GM19438 (cell line): ENCODE data around the gene ARHGEF17.
"Not testable (repeated sequence)": the region's sequence is repeated elsewhere in the genome, so short reads cannot be mapped to it uniquely, and the experiment has no call there.

ENCODE experiments used
- ATAC-seq: cut with Tn5 transposase; IDR thresholded peaks from one replicate; pipeline ENCODE4 v1.9.1; 2021; ENCODE audit warnings: low read depth; ENCODE audit not compliant: unreplicated experiment

ARHGEF17 gene

DNA sequence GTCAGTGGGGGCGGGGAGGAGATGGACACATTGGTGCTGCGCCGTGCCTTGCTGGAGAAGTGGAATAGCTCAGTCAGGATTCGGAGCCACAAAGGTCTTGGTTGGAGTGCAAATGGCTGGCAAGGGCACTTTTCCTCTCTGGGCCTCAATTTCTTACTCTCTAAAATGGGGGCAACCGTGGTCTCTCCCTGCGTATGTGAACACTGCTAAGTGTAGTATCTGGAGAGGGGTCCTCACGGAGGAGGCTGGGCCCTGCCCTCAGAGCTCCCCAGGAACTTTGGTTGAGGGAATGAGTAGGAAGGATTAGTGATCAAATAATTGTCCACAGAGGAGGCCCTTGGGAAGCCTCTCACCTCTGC, 35.4 kb upstream of the ARHGEF17 start:
- ATAC-seq = no peak

DNA sequence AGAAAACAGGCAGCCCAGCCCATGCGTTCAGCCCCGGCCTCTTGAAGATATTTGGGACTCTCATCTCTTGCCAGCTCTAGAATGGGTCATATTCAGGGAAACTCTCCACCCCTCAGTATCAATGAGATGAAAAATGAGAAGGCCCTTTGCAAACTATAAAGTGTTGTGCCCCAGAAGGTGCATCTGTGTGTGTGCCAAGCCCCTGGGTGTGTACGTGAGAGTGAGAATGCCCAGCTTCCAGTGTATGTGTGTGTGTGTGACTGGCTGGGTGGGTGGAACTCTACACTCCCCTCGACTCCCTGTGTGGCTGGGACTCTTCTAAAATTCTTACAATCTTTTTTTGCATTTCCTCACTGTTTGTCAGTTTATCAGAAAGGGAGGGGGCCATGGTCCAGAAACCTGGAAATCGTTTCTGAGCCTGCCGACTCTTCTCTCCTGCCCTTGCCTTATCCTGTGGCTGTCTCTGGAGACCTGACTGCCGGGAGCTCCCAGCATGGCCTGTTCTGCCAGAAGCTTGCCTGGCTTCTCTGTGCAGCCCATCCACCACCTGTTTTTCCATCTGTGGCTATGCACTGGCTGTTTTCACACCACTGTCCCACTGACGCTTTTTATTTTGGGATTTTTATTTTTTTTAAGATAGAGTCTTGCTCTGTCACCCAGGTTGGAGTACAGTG, 34.7 kb upstream of the ARHGEF17 start:
- ATAC-seq = no peak

DNA sequence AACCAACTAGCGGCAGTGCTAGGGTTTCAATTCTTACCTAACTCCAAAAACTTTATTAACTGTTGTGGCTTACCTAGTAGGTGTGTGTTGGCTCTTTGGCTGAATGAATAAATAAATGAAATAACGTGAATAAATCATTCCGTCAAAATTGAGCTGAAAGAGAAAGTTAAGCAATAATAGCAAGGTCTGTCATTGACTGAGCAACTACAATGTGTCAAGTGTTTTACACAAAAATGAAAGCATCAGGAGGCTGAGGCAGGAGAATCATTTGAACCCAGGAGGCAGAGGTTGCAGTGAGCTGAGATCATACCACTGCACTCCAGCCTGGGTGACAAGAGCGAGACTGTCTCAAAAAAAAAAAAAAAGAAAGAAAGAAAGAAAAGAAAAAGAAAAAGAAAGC, 33.9 kb upstream of the ARHGEF17 start:
- not testable (repeated sequence) for ATAC-seq

DNA sequence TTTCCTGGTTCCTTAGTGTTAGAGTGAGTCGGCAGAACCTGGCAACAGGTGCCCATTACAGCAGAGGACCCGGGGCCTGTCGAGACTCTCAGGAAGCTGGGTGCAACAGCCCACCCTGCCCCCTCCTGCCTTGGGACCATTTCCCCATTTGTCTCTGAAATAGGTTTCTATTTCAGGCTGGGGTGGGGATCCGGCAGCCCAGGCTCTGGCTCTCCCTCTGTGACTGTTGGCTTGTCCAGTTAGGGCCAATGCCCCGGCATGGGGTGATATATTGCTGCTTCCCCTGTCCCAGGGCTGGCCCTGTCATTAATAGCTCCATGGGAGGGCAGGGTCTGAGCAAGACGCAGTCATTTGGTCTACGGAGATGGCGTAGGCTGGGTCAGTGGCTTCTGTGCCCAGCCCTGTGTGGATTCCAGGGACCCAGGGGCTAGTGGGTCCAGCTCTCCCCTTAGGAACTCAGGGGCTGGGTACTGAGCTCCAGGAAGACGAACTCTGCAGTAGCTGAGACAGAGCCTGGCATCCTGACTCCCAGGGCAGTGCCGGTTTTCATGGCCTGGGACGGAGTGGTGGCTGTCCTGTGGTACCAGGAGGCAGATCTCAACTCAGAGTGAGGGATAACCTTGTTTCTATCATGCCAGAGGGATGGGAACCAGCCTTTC, 33.2 kb upstream of the ARHGEF17 start:
- no peak for ATAC-seq

DNA sequence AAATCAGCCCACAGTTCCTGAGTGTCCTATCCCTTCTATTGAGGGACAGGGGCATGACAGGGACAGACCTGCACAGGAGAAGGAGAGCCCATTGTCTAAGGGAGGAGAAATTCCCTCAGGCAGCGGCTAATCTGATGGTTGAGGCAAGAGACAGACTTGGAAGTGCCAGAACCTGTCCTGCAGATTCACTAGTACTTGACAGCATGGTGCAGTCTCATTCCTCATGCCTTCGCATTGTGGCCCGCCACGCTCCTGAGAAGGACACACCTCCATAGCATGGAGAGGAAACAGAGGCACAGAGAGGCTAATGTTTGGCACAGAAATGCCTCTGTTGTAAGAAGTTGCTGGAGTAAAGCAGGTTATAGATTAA, 32.7 kb upstream of the ARHGEF17 start:
- ATAC-seq = no peak

DNA sequence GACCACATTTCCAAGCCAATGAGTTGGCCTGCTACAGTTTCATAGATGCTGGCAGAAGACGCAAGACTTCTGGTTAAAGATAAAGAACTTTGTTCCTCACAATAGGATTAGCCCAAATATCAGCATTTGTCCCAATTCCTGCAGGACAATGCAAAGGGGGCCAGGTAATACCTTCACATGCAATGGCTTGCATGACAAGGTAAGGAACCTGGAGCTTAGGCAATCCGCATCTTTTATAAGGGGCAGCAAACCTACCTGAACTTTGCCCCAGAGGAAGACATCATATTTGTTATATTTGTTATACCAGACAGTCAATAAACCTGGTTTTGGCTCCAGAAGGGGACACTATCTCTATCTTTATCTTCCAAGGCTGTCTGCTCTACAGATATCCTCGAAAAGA, 30.6 kb upstream of the ARHGEF17 start:
- ATAC-seq = no peak

DNA sequence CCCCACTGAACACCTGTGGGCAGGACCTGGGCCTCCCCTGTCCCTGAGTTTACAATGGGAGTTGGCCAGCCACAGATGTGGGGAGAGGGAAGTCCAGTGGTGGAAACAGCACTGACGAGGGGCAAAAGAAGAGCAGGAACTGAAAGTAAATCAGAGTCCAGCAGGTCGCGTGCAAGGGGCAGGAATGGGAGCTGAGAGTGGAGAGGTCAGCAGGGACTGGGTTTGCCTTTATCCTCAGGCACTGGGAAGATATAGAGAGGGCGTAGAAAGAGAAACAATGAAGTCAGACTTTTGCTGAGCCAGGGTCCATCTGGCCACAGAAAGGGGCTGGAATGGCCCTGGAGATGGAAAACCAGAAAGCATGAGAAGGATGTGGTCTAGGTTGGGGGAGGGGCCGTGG, 27.4 kb upstream of the ARHGEF17 start:
- no peak for ATAC-seq

DNA sequence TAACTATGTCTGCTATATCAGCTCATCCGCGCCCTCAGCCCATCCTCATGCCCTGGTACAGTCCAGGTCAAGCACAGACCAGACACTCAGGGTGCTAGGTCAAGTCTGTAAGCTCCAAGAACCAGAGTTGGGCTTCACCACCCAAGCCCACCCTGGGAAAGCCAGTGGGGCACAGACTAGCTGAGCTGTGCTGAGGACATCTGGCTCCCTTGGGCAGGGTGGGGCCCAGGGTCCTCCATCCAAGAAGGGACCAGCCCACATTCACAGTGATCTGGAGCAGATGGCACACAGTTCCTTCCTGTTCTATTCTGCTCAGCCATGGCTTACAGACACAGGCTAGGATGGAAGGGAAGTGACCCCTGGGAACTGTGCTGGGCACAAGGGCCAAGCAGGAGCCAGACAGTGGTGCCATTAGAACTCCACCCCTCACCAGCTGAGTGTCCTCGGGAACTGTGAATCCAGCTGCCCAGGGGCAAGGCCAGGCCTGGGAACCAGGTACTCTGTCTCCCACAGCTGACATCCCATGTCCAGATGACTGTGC, 26.8 kb upstream of the ARHGEF17 start:
- ATAC-seq = no peak

DNA sequence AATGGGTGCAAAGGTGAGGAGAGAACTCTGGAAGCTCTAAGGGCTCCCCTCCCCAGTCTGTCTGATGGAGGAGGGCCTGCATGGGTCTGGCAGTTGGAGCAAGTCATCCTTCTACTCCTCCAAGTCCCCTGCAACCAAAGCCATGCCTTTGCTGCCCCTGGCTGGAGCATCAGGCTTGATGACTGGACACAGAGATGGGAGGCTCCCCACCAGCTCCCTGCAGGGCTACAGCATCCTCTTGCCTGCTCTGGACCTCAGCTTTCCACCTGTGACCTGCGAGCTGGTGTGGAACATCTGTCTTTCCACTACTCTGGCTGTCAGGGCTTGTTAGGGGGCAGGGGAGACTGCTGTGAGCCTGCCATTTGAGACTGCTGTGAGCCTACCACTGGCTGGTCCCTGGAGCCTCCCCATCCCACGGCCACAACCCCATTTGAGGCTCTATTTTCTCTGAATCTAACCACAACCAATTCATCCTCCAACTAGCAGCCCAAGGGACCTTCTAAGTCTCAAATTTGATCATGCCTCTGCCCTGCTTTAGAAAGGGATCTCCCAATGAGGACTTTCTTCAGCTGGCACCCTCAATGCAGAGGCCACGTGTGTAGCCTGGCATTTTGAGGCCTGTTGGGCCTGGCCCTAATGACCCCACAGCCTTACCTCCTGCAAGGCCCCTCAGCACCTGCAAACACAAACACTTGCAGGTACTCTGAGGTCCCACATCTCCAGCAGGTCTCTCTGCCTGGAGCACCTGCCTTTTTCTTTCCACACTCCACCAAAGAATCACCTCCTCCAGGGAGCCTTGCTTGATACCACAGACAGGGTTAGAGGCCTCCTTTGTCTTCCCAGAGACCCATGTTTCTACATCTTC, 26.0 kb upstream of the ARHGEF17 start:
- no peak for ATAC-seq

DNA sequence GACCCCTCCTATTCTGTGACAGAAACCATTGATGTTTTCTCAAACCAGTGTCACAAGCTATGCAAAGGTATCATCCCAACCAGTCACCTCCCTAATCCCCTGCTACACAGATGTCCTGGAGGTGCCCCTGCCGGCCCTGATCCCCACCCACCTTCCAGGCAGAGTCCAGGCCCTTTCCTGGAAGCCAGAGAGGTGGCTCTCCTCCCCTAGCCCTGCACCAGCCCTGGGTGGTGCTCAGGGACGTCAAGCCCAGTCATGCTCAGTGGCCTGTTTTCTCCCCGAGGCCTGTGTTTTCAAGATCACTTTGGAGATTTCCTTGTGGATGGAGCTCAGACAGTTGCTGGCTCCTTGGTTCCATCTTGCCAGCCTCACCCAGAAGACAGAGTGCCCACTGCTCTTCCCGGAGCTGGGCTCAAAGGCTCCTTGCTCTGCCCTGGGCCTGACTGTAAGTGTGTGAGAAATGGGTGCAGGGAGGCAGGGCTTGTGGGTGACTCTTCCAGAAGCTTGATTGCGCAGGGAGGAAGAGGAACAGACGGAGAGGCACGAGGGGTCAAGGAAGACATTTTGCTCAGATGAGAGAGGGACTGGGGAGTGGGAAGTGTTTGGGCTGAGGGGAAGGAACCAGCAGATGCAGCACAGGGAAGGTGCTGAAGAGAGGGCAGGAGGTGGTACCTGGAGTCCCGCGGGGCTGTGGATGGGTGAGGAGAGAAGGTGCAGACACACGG, 24.6 kb upstream of the ARHGEF17 start:
- ATAC-seq = no peak

DNA sequence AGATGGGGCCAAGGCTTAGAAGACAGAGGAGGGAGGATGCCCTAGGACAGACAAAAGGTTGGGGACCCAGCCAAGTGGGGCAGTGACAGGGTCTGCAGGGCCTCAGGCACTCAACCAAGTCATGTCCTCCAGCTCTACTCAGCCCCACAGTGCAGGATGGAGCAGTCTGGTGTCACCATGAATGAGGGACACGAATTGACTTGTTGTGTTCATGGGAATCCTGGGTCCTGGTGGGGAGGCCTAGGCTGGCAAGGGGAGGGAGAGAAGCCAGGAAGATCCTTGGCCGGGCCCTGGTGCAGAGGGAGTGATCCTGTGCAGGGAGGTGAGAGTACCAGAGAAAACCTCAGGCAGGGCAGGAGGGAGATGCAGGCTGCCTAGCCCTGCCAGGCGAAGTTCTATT, 24.0 kb upstream of the ARHGEF17 start:
- ATAC-seq = no peak

DNA sequence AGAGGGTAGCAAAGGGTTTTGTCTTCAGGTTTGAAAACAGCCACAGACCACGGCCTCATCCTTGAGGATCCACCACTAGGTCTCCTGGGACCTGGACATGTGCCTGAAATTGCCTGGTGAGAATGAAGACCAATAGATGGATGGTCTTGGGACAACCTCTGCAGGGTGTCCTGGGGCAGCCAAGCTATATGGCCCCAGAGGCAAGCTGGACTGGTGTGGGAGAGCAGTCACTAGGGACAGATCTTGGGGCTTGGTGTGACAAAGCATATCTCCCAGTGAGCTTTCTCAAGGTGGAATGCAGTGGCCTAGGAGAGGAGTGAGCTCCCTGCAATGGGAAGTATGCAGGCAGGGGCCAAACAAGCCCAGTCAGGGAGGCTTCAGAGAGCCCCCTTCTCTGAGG, 22.4 kb upstream of the ARHGEF17 start:
- ATAC-seq = no peak

DNA sequence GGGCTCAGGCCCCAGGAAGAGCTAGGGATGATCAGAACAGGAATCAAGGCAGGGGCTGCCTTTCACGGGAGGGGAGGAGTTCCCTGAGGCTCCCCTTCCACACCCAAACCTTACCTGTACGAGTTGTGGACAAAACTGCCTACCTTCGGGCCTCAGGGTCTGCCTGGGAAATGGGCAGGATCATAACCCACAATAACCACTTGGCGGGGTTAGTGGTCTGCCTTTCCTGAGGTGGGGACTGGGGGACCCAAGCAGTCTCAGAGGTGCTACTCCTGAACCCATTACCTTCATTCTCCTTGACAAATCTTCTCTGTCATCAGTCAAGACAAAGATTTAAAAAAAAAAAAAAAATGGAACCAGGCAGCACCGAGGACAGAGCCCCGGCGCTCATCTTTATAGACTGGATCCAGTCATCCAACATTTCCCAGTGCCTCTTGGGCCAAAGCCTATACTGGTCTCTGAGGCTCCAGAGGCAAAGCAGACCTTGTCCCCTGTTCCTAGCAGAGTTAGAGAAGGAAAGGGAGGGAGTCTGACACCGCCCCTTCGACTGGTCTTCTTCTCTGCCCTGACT, 21.8 kb upstream of the ARHGEF17 start:
- no peak for ATAC-seq

DNA sequence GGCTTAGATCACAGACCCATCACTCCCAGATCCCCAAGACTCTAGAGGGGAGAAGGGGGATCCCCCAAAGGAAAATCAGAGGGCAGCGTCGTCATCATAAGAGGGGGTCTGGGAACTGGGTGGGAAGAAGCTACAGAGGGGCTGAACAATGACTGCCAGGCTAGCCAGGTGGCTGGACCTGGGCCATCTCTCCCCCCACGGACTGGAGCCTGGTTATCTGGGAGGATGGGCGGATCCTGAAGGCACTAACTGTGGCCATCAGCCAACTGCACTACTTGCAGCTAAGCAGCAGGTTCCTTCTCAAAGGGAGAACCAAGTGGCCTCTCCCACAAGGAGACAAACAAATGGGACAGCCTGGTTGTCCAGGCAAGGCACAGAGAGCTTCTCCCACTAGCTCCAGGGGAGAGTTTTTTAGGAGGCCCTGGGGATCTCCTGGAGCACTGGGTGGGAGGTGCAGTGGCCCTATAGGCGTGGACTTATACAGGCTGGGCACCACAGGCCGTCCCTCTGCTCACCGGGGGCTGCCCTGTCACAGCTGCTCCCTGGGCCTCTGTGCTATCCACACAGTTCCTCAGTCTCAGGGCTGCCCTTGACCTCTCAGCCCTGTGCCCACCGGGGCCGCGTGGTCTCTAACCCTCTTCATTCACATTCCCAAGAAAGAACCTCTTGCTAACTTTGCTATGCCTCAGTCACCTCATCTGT, 20.5 kb upstream of the ARHGEF17 start:
- ATAC-seq = no peak

DNA sequence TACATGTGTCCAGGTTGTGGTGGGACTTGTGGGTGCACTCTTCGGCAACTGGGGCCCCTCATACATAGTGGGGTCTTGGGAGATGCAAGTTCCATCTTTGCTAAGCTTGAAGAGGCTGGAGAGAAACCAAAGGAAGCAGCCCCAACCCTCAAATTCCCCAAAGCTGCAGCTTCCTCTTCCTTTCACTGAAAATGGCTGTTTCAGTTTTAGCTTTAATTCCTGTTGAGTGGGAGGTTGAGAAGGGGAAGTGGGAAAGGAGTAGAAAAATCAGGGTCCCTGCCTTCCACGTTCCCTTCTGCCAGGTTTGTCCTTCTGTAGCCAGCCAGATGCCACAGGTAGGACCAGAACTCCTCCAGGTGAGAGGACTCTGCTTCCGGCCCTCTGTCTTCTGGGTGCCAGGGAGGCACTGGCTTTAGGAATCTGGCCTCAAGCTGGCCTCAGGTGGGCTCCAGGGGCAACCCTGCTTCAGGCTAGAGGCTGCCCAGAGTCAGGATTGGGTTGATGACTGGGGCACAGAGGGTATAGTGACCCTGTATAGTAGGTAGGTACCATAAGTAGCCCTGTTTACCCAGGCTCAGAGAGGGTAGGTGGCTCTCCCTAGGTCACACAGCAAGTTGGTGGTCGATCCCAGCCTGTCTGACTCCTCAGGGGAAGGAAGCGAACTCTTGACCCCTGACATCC, 19.7 kb upstream of the ARHGEF17 start:
- ATAC-seq = no peak

DNA sequence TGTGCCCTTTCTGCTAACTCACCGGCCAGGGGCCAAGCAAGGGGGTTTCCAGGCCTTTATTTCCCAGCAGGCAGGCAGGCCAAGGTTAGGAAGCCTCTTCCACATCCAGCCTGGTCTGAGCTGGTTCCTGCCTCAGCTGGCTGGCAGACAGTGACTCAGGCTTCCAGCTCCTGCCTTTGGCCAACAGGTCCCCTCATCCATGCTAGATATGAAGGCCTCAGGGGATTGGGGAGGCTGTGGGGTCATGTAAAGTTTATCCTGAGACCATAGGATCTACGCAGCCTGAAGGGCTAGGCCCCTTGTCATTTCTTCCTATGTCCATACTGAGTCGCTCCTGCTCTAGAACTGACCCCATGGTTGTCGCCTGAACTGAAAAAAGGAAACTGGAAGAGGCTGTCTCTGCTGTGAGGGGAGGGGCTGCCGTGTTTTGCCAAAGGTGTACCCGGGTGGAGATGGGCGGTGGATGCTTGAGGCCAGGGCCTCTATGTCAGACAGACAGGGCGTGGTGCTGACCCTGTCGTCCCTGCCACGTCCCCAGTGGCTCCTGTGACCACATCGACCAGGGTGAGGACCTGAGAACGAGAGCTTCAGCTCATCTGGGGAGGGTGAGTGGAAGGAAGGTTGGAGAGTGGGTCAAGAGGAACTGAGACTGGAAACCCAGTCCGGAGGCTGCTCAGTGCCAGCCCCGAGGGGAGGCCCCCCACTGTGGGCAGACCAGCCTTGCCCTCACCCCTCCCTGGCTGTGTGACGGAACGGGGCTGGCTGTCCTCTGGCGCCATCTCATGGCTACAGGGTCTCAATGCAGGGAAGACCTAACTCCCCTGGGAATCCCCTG, 19.0 kb upstream of the ARHGEF17 start:
- ATAC-seq = peak; percentile 59

DNA sequence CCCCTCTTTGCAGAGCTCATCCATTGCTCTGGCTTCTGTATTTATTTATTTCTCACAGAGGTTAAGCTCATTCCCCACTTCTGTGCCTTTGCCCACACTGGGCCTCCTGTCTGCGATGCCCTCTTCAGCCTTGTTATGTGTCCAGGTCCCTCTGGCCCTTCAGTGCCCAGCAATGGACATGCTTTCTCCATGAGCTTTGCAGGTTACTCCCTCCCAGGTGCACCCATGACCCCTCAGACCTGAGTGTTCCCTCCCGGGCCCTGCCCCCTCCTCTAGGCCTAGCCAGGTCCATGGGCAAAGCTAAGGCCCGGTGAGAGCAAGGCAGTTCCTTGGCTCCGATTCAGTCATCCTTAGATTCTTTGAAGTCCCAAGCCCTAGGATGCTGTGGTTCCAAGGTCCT, 17.5 kb upstream of the ARHGEF17 start:
- ATAC-seq = no peak

DNA sequence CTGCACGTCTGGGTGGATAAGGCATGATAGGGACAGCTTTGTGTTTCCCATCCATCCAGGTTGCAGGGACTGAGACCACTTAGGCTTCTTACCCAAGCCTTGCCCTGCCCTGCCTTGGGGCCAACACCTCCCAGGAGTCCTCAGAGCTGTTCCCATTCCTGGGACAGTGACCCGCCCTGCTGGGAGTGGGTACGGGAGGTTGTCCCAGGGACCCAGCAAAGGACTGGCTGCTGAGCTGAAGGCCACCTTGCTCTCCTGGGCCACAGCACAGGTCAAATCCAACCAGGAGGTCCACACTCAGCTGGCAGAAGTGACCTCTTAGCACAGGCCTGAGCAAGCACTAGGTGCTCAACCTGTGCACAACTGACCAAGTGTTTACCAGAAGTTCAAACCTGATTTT, 16.9 kb upstream of the ARHGEF17 start:
- ATAC-seq = no peak
